Fibroblast of skin of right biceps (primary cell): Measurements from ENCODE around the gene SYNRG.
"Not testable (repeated sequence)": the region's sequence is repeated elsewhere in the genome, so short reads cannot be mapped to it uniquely, and the experiment has no call there.

ENCODE experiments used
- DNase-seq: peaks from one replicate; pipeline ENCODE4 v3.0.0-alpha.2; 2013

Gene SYNRG, protein sequence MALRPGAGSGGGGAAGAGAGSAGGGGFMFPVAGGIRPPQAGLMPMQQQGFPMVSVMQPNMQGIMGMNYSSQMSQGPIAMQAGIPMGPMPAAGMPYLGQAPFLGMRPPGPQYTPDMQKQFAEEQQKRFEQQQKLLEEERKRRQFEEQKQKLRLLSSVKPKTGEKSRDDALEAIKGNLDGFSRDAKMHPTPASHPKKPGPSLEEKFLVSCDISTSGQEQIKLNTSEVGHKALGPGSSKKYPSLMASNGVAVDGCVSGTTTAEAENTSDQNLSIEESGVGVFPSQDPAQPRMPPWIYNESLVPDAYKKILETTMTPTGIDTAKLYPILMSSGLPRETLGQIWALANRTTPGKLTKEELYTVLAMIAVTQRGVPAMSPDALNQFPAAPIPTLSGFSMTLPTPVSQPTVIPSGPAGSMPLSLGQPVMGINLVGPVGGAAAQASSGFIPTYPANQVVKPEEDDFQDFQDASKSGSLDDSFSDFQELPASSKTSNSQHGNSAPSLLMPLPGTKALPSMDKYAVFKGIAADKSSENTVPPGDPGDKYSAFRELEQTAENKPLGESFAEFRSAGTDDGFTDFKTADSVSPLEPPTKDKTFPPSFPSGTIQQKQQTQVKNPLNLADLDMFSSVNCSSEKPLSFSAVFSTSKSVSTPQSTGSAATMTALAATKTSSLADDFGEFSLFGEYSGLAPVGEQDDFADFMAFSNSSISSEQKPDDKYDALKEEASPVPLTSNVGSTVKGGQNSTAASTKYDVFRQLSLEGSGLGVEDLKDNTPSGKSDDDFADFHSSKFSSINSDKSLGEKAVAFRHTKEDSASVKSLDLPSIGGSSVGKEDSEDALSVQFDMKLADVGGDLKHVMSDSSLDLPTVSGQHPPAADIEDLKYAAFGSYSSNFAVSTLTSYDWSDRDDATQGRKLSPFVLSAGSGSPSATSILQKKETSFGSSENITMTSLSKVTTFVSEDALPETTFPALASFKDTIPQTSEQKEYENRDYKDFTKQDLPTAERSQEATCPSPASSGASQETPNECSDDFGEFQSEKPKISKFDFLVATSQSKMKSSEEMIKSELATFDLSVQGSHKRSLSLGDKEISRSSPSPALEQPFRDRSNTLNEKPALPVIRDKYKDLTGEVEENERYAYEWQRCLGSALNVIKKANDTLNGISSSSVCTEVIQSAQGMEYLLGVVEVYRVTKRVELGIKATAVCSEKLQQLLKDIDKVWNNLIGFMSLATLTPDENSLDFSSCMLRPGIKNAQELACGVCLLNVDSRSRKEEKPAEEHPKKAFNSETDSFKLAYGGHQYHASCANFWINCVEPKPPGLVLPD (N-terminal part only)

DNA sequence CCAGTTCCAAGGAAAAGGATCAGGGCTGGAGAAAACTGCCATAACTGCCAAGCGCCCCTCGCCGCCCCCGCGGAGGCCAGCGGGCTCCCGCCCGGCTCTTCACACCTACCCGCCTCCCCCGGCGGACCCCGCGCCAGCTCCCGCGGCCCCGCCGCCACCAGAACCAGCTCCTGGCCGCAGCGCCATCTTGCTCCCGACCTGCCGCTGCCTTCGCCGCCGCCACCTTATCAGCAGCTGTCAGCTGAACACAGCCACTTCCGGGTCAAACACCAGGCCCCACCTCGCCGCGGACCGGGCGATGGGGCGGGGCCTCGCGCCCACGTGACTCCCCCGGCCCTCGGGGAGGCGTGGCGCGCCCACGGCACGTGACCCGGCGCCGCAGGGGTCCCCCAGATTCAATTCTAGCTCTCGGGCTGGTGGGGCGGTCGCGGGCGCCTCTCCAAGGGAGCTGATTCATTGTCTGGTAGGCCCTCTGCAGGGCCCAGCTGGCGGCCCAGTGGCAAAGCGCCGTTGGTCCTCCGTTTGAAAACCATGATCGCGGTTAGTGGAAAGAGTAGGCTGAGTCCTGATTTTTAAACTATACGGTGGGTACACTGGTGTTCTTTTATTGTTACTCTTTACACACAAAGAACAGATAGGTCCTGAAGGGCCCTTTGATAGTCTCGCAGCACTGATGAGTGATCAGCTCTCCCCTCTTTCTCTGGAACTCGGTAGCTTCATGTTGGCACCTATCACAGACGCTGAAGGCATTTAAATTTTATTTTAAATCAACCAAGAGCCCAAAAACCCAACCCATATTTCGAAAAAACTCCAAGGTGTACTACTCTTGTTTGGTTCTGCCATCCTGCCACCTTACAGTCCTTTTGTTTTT, at the start of gene SYNRG:
Gene SYNRG (minus strand): TSS at position 249 of the 871 bp plus-strand sequence. CDS start 63 bp downstream, at position 186.
- peak; percentile 98 for DNase-seq

DNA sequence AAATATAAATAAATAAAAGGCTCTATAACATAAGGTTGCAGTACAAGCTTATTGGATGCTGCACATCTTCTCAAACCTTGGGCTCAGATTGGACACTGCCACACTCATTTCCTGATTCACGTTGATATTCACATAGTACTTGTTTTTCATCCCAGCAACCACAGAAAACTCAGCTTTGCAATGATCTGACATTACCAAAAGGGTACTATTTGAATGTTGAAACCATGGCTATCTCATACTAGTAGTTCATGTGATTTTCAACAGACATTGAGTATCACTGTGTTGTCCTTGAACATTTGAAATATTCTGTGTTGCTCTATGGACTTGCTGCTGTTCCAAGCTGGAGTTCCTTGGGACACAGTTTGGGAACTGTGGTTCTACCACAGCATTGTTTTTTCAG, 48.0 kb upstream of the SYNRG start:
- no peak for DNase-seq

DNA sequence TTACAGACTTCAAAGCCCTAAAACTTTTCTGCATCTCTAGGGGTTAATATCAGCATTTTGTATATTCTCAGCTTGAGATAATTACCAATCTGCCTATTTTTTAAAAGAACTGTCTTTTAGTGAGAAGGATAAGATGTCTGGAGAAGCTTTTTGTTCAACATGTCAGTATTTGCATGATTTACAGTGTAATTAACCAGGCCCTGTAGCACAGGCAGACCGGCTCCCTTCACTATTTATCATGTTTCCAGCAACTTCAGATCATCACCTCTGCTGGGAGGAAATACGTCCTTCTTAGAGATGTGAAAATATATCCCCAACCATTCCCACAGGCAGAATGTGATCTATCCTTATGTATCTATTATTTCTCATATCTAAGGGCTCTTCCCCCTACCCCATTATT, 42.6 kb upstream of the SYNRG start:
- DNase-seq = no peak

DNA sequence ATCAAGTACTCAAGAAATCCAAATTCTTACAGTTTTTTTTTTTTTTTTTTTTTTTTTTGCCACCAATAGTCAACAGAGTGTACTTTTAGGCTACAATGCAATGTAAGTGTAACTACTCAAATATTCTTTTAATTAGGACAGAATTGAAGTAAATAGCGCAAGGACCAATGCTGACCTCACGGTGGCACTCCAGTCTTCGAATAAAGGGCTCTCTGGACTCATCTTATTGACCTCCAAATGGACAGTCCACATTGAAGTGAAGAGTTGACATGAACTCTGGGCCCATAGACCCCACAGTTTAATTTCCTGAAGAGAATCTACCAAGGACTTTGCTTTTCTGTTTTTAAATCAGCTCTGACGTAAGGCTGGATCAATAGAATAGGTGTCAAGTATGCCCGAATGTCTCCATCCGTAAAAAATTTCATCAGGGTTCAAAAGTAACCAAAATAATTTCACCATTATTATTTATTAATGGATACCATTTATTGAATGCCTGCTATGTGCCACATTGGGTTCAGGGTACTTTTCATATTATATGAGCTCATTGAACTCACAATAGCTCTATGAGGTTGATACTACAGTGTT, 41.3 kb upstream of the SYNRG start:
- DNase-seq = peak; percentile 35

DNA sequence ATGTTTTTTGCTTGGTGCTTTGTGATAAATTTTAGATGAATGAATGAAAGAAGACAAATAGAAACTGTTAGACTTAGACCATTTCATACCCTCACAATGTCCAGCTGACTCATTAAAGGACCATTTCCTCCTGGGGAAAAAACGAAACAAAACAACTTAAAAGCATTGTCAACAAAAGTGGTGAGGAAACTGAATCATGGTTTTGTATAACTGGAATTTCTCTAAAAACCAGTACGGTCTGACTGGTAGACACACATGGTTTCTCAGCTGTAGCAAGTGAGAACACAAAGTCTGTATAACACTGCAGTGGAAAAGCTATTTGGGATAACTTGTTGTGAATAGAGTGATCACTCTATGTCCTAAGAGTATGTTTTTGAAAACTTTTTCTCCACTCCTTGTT, 39.3 kb upstream of the SYNRG start:
- peak; percentile 46 for DNase-seq

DNA sequence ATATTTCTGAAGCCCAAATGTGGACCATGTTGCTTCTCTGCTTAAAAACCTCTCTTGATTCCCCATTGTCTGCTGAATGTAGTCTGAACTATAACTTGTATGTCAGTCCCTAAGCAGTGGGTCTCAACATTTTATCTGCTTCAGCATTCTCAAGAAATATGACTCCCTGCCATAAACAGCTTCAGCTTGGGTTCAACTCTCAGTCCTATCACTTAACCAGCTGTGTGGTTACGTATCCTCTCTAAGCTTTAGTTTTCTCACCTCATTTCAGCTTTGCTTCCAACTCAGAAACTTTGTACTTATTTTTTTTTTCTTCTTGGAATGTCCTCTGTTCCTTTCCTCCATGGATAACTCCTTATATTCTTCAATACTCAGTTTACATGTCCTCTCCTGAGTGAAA, 38.6 kb upstream of the SYNRG start:
- DNase-seq = no peak

DNA sequence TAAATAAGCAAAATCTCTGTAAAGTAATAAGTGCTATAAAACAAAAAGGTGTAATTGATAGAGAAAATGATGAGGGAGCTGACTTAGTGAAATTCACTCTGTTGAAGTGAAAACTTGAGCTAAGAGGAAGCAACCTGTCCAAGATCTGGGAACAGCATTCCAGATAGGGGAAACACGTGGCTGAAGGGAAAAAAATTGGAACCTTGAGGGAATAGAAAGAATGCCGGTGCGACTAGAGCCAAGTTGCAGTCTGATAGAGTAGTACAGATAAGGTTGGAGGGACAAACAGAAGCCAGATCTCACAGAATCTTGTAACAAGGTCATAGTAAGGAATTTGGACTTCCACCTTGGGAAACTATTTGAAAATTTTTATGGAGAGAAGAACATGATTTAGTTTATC, 34.7 kb upstream of the SYNRG start:
- peak; percentile 14 for DNase-seq

DNA sequence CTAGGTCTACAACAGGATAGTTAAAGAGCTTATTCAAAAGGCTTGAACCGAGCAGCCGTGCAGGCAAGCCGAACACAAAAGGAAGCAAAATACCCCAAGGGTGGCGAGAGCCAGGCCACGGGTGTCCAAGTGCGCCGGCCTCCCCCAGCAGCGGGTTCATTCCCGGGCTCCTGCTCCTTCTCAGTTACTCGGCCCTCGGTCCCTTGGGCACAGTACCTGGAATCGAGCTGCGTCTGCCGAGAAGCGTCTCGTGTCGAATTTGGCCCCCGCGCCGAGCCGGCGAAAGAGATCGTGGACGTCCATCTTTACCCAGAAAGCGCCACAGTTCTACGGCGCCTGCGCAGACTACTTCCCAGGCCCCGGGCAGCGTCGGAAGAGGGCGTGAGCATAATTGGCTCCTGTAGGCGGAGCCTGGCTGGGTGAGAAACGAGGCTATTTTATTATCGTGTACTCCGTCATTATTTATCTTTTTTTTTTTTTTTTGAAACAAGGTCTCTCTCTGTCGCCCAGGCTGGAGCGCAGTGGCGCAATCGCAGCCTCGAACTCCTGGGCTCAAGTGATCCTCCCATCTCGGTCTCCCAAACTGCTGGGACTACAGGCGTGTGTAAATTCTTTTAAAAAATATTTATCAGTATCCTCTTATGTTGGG, 34.0 kb upstream of the SYNRG start, which contains the start of gene DDX52:
Gene DDX52 (minus strand): TSS at position 329 of the 649 bp plus-strand sequence. CDS start 26 bp downstream, at position 303.
- peak; percentile 89 for DNase-seq

DNA sequence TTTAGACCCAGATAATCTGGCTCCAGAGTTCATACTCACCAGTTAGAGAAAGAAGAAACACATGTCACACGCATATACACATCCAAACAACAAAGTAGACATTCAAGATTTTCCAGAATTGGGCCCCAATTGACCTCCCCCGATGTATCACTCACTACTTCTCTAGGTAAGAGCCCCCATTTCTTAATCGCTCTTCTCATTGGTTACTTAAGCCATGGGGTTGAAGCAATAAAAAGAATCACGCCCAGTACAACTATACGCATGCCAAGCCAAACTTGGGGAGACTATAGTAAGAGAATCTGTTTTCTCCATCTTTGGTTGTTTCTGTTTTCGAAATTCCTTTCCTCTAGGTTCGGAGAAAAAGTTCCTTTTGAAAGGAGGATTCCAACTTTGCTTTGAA, 33.5 kb upstream of the SYNRG start:
- peak; percentile 27 for DNase-seq

DNA sequence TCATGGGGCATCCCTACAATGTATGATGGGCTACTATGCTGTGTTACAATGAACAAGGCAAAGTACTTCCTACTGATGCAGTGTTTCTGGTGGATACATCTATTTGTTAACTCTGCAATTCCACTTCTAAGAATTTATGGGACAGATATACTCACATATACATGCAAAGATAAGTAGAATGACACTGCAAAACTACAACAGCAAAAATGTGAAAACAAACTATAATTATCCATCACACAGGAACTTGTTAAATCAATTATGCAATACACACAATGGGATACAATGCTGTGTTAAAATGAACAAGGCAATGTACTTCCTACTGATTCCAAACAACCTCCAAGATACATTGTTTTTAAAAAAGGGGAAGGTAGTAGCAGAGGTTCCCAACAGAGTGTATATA, 30.8 kb upstream of the SYNRG start:
- no peak for DNase-seq

DNA sequence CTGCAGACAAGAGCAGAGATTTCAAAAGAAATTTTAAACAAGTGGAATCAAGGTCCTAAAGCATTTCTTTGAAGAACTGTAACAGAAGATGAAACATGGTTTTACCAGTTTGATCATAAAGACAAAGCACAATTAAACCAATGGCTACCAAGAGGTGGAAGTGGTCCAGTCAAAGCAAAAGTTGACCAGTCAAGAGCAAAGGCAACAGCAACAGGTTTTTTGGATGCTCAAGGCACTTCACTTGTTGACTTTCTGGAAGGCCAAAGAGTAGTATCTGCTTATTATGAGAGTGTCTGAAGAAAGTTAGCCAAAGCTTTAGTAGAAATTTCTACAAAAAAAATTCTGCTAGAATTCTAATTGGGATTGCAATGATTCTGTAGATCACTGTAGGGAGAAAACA, 28.7 kb upstream of the SYNRG start:
- DNase-seq = no peak

DNA sequence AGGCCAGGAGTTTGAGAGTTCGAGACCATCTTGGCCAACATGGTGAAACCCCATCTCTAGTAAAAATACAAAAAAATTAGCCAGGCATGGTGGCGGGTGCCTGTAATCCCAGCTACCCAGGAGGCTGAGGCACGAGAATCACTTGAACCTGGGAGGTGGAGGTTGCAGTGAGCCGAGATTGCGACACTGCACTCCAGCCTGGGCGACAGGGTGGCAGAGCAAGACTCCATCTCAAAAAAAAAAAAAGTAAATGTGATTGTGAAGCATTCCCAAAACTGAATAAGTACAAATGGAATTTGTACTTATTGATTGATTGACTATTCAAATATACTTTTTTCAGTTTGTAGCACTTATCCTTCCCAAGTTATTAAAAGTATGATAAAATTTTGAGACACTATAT, 7.2 kb upstream of the SYNRG start:
- DNase-seq = not testable (repeated sequence)

DNA sequence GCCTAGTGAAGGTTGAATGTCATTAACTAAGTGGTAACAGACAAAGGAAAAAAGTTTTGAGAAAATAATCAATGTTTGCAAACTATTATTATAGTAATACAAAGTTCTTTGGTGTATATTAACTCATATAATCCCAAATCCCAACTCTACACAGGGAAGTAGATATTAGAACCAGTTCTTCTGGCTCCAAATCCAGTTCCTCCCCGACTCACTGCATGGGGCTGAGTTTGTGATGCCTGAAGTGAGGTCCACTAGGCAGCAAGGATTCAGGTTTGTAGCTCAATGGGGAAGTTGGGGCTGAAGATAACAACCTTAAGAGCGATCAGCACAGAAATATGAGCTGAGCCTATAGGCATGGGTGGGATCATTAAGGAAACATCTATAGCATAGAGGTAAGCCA, 5.6 kb upstream of the SYNRG start:
- no peak for DNase-seq

DNA sequence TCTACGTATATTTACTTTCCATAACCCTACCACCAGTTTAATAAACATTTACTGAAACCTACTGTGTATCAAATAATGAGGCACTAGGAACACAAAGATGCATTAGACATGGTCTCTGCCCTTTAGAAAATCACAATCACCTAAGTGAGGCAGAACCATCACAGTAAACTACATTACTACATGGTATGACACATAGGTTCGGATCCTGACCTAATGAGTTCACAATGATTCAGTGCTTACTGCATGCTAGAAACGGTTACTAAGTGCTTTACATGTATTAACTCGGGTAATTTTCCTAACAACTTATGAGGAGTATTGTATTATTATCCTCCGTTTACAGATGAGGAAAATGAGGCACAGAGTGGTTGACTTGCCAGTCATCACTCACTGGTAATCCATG, 5.2 kb upstream of the SYNRG start:
- DNase-seq = peak; percentile 80

DNA sequence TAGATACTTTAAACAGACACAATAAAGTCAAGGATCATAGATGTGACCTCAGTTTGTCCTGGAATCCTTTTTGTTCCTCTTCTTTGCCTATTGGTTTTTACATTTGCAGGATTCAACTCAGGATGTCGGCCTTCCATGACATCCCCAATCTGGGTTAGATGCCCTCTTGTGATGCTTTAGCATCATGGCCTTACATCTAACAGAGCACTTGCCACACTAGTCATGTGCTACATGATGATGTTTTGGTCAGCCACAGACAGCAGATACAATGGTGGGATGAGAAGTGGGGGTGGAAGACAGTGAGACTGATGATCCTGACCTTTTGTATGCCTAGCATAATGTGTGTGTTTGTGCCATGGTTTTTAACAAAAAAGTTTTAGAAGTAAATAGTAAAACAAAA, 1.8 kb upstream of the SYNRG start:
- no peak for DNase-seq

DNA sequence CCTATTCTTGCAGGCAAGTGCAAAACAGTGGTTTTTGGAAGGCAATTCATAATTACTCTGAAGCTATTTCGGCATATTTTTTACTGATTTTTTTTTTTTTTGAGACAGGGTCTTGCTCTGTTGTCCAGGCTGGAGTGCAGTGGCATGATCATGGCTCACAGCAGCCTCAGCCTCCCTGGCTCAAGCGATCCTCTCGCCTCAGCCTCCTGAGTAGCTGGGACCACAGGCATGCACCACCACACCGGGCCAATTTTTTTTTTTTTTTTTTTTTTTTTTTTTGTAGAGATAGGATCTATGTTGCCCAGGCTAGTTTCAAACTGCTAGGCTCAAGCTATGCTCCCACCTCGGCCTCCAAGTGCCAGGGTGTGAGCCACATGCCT, 813 bp upstream of the SYNRG start:
- DNase-seq = not testable (repeated sequence)

DNA sequence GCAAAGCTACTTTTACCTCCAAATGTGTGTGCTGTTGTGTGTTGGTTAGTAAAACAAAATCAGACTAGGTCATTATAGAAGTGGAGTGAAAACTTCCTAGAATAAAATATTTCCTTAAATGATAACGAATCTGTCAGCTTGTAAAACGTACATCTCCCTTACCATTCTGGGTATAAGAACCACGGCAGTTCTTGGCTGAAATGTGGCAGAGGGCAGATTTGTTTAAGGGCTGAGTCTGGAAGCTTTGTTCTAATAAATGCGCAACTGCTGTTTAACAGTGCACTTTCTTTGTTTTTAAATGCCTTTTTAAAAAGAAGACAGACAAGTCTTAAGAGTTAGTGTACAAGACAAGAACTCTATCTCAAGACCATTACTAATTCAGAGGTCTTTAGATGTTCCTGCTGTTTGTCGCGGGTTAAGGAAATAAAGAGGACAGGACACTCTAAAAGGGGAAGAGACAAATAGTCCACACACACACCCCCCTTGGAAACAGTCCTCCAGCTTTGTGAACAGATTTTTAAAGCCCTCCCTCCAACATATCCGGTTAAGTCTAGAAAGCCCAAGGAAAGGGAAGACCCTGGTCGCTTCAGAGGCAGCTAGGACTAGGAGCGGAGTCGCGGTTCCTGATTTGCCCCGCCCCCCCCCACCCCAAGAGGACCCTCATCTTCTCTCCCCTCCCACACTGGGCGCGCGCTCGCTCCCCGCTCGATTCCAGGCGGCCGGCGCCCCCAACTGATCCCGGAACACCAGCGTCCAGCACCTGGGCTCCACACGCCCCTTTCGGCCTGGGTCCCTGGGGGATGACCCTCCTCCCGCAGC, 658 bp downstream of the SYNRG start:
- DNase-seq = peak; percentile 38

DNA sequence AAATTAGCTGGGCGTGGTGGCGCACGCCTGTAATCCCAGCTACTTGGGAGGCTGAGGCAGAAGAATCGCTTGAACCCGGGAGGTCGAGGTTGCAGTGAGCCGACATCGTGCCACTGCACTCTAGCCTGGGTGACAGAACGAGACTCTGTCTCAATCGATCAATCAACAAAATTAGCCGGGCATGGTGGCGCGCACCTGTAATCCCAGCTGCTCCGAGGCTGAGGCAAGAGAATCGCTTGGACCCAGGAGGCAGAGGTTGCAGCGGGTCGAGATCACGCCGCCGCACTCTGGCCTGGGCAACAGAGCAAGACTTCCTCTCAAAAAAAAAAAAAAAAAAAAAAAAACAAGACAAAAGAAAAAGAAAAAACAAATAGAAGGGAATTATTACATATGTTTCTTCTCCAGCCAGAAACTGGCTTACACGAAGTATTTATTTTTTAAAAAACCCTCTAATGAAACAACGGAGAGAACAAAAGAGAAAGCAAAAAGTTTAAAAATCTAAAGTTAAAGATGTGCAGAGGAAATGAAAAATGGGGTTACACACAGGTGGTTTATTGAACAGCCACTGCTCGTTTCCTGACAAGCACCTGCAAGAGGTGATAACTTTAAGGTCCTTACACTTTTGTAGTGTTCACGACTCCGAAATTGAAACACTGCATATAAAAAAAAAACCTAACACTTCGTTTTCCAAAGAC, 1.4 kb downstream of the SYNRG start:
- DNase-seq = no peak

DNA sequence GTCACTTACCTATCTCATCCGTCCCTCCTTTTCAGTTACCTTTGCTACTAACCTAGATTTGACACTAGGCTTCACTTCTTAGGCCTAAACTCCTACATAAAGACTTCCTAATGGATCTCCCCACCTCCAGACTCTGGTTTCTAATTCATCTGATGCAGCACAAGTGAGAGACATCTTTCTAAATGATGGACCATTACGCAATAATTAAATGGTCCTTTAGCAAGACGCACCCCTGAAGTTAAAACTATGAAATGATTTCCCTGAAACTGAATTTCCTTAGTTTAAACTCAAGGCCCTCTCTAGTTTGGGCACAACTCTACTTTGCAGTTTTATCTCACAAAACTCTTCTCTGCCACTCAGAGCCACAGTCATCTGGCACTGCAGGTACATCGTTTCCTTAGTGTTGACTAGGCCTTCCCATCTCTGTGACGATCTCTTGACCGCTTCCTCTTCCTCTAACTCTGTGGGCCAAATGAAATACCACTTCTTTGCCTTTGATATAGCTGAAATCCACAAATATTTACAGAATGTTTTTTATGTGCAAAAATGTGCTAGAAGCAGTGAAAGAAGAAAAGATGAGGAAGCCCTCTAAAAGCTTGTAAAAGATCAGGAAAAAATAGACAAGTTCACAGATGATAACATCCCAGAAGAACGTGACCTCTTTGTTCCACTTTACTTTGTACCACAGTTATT, 3.3 kb downstream of the SYNRG start:
- DNase-seq = no peak
